Hepatocyte (in vitro differentiated cells): ENCODE data around the gene SPATC1L.

Experiments used
- EZH2 ChIP-seq: fragments of 200-600 bp; sonication (generic); IDR thresholded peaks from 2 replicates; pipeline ENCODE4 v1.6.1; 2016; ENCODE audit warnings: antibody characterized with exemption, mild to moderate bottlenecking, borderline replicate concordance
- EZH2phosphoT487 ChIP-seq: fragments of 200-600 bp; sonication (generic); IDR thresholded peaks from one replicate; pipeline ENCODE4 v1.6.1; 2018; ENCODE audit warnings: antibody characterized with exemption, mild to moderate bottlenecking, low read depth, moderate library complexity; ENCODE audit not compliant: unreplicated experiment, severe bottlenecking
- TF ChIP-seq, protein P1 (sequence below): fragments of 200-600 bp; sonication (generic); IDR thresholded peaks from 2 replicates; pipeline ENCODE4 v1.5.1; 2016; ENCODE audit warnings: antibody characterized with exemption, mild to moderate bottlenecking; ENCODE audit not compliant: poor library complexity

DNA sequence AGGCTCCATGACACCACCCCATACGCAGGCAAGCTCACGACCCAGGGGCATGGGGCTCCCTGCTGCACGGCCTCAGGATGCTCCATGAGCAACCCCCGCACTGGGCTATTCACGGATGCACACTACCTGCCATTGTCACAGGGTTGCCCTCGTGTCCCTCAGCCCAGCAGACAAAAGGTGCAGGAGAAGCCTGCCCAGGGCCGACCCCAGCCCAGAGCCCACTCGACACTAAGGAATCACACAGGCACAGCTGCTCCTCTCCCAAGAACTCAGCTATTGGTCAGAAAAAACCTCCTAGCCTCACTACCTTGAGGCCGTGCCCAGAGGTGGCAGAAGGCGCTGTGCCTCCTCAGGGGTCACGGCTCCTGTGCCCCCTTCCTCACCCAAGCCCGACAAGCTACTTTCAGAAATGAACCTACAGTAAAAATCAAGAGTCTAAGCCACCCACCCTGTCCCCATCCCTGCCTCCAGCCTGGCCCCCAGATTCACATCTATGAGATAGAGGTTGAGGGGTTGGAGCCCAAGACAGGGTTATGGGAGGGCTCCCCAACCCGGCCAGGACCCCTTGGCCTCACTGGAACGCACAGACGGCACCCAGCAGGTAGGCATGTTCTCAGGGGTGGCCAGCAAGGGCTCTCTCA, 6.4 kb upstream of the SPATC1L start:
- TF ChIP-seq, protein P1, sequence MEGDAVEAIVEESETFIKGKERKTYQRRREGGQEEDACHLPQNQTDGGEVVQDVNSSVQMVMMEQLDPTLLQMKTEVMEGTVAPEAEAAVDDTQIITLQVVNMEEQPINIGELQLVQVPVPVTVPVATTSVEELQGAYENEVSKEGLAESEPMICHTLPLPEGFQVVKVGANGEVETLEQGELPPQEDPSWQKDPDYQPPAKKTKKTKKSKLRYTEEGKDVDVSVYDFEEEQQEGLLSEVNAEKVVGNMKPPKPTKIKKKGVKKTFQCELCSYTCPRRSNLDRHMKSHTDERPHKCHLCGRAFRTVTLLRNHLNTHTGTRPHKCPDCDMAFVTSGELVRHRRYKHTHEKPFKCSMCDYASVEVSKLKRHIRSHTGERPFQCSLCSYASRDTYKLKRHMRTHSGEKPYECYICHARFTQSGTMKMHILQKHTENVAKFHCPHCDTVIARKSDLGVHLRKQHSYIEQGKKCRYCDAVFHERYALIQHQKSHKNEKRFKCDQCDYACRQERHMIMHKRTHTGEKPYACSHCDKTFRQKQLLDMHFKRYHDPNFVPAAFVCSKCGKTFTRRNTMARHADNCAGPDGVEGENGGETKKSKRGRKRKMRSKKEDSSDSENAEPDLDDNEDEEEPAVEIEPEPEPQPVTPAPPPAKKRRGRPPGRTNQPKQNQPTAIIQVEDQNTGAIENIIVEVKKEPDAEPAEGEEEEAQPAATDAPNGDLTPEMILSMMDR, result no peak
- TF ChIP-seq EZH2, result no peak
- no peak for TF ChIP-seq EZH2phosphoT487
